T follicular helper cell (primary cell): ENCODE results near the gene UHRF2.
"Not testable (repeated sequence)": the region's sequence is repeated elsewhere in the genome, so short reads cannot be mapped to it uniquely, and the experiment has no call there.

Source experiments
- DNase-seq: peaks from one replicate; pipeline ENCODE4 v3.0.0-alpha.2; 2020; ENCODE audit warnings: low read depth

The UHRF2 gene

DNA sequence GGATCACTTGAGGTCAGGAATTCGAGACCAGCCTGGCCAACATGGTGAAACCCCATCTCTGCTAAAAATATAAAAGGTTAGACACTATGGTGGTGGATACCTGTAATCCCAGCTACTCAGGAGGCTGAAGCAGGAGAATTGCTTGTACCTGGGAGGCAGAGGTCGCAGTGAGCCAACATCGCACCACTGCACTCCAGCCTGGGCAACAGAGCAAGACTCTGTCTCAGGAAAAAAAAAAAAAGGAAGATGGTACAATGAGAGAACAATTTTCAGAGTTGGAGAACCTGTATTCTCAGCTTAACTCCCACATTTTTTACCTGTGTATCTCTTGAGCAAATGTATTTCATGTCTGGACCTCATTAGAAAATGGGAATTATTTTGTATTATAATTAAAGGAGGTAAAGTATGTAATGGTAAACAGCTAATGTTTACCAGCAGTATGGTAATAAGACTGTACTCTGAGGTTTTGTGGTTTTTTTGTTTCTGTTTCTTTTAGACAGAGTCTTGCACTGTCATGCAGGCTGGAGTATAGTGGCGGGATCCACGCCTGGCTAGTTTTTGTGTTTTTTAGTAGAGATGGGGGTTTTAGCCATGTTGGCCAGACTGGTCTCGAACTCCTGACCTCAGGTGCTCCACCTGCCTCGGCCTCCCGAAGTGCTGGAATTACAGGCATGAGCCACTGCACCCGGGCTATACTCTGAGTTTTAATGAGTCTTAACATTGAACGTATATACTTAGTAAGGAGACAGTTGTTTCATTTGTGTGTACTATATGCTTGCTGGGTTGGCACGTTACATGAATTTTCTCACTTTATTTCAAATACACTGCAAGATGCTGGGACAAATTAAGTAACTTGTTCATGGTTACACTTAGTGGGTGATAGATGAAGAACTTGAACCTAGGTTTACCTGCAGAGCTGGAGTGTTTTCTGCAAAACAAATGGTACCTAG lies 16.2 kb downstream of the UHRF2 start:
- no peak for DNase-seq

DNA sequence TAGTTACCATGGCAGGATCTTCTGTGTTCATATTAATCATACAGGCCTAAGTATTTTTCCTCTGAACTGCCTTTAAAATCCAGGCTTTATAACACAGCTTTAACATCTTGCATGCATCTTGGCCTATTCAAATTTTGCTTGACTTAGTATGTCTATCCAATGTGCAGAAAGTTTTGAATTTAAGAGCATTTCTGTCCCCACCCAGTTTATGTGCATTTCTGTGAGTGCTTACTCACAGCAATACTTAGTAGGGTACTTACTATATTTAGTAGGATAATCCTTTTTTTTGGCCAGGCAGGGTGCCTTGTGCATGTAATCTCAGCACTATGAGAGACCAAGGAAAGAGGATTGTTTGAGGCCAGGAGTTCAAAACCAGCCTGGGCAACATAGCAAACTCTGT lies 18.0 kb downstream of the UHRF2 start:
- no peak for DNase-seq

DNA sequence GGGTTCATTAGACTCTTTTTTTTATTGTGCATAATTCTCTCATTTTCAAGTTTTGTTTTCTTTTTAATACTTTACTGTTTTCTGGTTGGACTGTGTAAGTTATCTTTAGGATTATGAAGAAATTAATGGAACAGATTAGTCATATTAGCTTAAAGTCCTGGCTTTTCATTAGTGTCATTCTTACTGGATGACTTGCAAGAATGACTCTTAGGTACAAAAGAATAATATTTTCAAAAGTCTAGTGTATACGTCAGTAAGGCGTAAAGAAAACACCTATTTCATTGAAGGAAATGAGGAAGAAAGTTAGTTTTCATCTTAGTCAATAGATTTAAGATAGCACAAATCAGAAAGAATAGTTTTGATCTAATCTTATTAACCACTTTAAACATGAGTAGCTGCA lies 20.4 kb downstream of the UHRF2 start:
- no peak for DNase-seq

DNA sequence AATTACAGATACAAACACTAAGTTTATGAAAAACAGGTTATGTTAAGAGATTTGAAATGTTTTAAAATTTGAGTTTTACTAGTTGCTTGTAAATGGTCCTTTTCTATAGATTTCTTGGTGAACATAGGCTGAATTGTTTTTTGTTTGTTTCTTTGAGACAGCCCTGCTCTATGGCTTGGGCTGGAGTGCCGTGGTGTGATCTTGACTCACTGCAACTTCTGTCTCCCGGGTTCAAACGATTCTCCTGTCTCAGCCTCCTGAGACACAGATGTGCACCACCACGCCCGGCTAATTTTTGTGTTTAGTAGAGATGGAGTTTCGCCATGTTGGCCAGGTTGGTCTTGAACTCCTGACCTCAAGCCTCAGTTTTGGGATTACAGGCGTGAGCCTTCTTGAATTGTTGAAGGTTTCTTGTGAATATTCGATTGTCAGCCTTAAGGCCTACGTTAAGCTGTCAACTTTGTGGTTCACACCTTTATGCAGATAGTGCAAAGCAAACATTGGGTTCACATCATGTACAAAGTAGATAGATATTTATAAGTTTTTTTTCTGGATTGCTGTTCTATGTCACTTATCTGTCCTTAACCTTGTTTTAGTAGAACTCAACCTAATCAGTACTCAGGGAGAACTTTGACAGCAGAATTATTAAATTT lies 26.2 kb downstream of the UHRF2 start:
- DNase-seq, result no peak

DNA sequence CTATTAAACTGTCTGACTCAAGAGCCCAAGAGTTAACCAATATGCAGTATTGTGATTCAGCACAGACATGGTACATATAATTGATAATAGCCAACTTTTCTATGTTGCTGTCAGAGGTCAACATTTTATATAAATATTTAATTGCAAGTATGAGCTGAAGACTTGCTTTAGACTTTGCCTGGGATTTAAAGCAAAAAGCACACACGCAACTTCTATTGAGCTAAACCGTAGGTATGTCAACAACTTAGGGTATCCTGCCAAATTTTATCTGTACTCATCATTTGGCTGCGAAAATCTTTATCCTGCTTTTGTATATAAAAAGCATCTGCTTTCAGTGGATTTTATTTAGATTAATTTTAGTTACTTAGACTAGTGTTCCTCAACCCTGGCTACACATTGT lies 27.4 kb downstream of the UHRF2 start:
- DNase-seq, result no peak

DNA sequence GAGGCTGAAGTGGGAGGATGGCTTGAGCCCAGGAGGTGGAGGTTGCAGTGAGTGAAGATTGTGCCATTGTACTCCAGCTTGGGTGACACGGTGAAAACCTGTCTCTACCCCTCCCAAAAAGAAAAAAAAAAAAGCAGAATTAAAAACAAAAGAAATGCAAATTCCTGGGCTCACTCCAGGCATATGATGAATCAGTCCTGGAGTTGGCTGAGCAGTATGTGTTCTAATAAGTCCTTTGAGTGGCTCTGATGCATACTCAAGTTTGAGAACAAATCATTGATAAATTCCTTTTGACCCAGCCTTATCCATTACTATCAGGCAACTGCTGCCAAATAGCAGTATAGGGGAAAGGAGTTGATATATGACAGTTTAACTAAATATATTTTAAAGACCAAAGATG lies 28.3 kb downstream of the UHRF2 start:
- DNase-seq, result no peak

DNA sequence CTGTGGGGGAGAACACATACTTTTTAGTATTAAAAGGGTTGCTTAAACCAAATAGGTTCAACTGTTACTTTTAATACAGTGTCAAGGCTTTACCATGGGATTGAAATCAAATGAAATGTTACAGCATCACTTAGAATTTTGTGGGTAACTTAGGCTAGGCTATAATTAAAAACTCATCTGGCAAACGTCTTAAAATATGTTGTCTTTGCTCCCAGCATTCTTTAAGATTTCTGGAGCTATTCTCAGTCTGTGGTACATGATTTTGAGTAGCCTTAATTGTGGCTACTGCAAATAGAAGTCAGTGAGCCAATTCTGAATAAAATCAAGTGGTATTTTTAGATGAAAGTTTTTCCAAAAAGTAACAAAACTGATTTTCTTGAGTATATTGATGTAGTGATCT lies 30.7 kb downstream of the UHRF2 start:
- no peak for DNase-seq

DNA sequence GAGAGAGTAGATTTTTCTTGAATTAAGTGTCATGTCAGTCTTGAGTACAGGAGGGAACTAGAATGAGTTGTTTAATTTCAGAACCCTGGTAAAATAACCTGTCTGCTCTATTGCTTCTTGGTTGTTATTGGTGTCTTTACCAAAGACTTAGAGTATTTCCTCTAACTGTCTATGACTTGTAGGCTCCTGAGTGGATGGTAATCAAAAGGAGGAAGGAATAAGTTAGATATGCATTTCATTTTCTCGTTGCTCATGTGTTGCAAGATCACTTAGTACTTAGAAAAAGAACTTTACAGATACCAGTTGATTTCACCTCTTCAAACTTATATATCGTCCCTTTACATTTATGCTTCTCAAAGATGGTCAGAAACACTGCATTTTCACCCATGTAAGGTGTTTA lies 31.1 kb downstream of the UHRF2 start:
- DNase-seq, result no peak

DNA sequence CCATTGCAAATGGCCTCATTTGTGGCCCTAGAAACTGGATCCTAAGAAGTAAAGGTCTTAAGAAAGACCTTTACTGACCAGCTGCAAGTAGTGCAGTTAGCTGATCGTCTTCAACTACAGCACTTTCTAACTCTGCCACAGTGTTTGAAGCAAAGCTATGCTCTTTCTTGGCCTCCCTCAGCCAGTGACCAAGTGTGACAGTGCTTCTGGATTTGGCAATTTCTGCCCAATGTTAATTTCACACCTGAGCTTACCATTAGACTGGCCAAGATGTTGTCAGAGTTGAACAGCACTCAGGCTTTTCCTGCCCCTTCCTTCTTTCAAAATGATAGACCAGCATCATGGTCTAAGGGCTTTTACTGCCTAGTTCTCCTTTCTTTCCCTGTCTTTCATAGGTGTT lies 36.1 kb downstream of the UHRF2 start:
- DNase-seq, result no peak

DNA sequence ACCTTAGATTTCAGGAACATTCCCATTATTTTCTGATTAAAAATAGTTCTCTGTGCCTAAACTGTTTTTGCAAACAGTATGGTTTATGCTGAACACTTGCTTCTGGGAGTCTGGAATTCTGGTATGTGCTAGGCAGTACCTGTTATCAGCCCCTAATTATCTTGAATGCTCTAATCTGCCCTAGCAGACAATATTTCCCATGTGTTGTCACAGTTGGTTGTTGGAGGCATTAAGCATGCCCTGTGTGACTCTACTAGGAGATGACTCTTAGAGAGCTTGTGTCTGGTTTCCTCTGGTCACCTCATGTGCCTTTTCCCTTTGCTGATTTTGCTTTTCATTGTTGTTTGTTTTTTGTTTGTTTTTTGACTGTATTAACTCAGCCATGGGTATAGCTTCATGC lies 36.6 kb downstream of the UHRF2 start:
- DNase-seq, result no peak

DNA sequence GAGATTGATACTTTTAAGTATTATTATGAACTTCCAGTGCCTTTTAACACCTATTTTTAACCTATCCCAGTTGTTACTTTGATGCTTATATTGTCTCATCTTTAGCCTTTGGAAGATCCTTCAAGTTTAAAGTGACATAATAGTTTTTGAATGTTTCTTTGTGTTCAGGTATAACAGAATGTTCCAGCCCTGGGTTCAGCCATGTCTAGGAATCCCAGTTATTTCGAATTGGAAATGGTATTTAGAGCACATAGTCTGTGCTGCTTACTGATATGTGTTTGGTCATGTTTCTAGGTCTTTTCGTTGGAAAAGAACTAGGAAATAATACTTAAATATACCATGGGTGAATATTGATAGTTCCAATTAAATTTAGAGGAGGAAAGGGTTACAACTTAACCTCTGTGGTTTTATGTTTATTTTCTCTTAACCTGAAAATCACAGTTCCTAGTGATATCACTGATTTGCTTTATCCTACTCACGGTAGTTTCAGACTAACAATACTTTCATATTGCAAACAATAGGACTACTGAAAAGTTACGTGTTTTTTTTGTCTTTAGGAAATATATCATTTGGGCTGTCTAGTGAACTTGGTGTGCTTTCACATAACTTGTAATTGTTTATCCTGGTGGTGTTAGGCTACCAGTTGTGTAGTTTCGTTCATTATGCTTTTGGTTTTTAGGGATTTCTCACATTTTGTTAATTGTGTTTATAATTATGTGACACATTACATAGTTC lies 37.8 kb downstream of the UHRF2 start:
- no peak for DNase-seq

DNA sequence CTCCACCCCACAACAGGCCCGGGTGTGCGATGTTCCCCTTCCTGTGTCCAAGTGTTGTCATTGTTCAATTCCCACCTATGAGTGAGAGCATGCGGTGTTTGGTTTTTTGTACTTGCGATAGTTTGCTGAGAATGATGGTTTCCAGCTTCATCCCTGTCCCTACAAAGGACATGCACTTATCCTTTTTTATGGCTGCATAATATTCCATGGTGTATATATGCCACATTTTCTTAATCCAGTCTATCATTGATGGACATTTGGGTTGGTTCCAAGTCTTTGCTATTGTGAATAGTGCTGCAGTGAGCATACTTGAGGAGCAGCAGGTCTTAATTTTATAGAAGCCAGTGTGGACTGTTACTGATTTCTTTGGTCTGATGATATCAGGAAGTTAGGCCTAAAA lies 42.3 kb downstream of the UHRF2 start:
- DNase-seq, result not testable (repeated sequence)

DNA sequence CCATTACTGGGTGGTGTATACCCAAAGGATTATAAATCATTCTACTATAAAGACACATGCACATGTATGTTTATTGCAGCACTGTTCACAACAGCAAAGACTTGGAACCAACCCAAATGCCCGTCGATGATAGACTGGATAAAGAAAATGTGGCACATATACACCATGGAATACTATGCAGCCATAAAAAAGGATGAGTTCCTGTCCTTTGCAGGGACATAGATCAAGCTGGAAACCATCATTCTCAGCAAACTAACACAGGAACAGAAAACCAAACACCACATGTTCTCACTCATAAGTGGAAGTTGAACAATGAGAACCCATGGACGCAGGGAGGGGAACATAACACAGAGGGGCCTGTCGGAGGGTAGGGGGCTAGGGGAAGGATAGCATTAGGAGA lies 45.7 kb downstream of the UHRF2 start:
- not testable (repeated sequence) for DNase-seq

DNA sequence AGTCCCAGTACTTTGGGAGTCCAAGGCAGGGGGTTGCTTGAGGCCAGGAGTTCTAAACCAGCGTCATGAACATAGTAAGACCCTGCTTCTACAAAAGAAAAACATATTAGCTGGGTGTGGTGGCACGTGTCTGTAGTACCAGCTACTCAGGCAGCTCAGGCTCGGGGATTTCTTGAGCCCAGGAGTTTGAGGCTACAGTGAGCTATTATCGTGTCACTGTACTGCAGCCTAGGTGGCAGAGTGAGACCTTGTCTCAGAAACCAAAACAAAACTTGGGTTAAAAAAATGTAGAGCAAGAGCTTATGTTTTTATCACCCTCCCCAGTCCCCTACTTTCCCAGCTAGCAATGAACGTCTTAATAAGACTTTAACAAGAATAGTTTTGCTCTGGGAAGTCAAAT lies 46.7 kb downstream of the UHRF2 start:
- DNase-seq, result no peak

DNA sequence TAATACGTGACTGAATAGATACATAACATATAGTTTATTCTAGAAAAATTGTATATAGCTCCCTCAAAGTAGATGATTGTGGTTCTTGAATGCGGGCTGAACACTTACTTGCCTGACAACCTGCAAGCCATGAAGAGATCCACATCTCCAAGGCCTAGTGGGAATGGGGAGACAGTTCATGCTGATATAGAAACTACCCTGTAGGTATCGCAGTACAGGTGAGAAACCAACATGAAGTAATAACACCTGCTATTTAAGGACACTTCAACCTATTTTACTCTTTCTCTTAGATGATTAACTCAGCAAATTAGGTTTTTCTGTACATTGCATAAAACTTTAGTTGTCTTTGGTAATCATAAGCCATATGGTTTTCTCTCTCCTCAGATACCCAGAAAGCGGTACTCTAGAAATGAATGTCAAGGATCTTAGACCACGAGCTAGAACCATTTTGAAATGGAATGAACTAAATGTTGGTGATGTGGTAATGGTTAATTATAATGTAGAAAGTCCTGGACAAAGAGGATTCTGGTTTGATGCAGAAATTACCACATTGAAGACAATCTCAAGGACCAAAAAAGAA lies 47.3 kb downstream of the UHRF2 start:
- no peak for DNase-seq

DNA sequence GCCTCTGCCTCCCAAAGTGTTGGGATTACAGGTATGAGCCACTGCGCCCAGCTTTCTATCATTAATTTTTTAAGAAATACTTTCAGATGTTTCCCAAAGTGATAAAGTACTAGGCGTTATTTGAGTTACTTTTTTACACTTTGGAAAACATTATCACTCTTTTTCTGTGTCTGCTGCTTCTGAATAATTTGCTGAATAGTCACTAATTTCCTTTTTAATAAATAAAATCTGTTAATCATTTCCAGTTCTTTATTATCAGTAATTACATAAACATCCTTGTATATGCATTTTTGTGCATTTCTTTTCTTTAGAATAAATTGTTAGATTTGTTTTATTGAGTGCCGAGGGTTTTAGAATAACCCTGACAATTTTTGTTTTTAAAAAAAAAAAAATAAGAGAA lies 48.6 kb downstream of the UHRF2 start:
- no peak for DNase-seq

DNA sequence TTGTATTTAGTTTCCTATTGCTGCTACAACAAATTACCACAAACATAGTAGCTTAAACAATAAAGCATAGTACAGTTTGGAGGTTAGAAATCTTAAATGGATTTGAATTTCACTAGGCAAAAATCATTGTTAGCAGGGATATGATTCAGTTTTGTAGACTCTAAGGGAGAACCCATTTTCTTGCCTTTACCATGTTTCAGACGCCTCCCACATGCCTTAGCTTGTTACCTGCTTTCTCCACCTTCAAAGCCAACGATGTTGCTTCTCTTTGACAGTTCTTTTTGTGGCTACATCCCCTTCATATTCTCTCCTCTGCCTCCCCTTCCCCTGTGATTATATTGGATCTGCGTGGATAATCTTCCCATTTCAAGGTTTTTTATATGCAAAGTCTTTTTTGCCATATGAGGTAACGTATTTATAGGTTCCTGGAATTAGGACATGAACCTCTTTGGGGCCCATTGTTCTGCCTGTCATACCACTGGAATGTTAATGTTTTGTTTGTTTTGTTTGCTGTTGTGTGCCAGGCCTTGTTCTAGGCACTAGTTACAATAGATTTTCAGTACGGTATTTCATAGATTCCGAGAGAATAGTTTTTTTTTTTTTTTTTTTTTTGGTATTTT lies 54.1 kb downstream of the UHRF2 start:
- no peak for DNase-seq

DNA sequence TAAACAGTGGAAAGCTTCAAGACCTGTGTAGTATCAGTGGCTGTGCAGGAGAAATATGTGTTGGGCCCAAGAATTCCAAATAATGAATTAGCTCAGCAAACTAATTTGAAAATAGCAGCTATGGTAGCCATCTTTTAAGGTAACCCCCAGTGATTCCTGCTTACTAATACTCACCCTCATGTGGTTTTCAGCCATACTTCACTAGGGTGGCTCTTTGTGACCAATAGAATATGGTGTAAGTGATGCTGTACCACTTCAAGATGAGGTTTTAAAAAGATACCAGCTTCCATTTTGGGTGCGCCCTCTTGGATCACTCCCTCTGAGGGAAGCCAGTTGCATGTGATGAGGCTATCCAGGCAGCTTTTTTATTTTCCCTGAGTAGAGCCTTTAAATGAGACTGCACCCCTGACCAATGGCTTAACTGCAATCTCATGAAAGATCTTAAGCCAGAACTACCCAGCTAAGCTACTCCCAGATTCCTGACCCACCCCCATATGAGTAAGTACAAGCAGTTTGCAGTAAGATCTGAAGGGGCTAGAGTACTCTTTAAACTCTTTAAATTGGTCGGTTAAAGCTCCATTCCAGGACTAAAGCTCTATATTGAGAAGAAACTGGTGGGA lies 58.3 kb downstream of the UHRF2 start:
- no peak for DNase-seq

DNA sequence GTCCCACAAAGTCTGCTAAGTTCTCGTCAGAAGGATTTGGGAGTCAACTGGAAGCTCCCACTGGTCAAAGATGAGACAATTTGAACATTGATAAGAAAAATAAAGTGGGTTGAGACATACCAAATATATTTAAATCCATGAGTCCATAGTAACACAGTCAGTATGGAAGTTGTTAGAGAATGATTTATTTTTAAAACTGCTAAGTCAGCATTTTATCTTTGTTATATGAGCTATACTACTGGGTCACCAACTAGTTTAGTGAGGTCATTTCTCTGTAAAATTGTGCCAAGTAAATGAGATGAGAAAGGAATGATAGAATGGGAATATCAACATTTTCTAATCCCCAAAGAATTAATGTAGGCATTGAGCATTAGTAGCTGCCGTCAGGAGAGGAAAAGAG lies 60.2 kb downstream of the UHRF2 start:
- no peak for DNase-seq

DNA sequence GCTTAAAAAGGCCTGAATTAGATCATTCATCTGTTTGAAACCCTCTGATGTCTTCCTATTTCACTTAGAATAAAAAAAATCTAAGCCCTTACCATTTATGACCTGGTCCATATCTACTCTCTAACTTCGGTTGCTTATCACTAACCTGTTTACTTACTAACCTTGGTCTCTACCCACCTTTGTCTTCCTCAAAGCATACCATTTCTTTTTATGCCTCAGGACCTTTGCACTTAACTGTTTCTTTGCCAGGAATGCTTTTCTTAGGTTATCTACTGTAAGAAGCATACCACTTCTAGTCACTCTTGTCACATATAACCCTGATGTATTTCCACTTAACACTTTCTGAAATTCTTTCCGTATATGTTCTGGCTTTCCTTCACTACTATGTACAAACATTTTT lies 67.0 kb downstream of the UHRF2 start:
- DNase-seq, result no peak

DNA sequence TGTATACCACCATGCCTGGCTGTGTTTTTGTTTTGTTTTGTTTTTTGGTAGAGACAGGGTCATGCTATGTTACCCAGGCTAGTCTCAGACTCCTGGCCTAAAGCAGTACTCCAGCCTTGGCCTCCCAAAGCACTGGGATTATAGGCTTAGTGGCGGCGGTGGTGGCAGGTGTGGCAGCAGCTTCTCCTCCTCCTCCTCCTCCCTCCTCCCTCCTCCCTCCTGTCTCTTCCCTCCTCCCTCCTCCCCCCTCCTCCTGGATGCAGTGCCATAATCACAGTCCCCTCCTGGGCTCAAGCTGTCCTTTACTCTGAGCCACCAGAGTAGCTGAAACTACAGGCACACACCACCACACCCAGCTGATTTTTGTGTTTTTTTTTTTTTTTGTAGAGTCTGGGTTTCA lies 71.2 kb downstream of the UHRF2 start:
- no peak for DNase-seq

DNA sequence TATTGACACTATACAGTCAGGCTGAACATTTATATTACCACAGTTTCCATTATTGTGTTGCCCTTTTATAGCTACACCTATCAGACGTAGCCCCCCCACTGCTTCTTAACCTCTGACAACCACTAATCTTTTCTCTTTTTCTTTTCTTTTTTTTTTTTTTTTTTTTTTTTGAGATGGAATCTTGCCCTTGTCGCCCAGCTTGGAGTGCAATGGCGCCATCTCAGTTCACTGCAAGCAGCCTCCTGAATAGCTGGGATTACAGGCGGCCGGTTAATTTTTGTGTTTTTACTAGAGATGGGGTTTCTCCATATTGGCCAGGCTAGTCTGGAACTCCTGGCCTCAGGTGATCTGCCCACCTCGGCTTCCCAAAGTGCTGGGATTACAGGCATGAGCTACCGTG lies 75.4 kb downstream of the UHRF2 start:
- no peak for DNase-seq
